ENCODE results near the gene GALNT2. TPM values are rescaled to one million over a fixed set of nuclear protein-coding genes. Genes with fewer than 3 reads are reported as not detected.
A peak's percentile ranks its signal among the peaks of the same experiment; 100 is the strongest.

The GALNT2 gene
- total and polyA plus RNA-seq, 2 of the 13 experiments (the other 11 are each of a cell fraction or from before 2014, with no cell fraction given), result 39.3 to 39.6 TPM

DNA sequence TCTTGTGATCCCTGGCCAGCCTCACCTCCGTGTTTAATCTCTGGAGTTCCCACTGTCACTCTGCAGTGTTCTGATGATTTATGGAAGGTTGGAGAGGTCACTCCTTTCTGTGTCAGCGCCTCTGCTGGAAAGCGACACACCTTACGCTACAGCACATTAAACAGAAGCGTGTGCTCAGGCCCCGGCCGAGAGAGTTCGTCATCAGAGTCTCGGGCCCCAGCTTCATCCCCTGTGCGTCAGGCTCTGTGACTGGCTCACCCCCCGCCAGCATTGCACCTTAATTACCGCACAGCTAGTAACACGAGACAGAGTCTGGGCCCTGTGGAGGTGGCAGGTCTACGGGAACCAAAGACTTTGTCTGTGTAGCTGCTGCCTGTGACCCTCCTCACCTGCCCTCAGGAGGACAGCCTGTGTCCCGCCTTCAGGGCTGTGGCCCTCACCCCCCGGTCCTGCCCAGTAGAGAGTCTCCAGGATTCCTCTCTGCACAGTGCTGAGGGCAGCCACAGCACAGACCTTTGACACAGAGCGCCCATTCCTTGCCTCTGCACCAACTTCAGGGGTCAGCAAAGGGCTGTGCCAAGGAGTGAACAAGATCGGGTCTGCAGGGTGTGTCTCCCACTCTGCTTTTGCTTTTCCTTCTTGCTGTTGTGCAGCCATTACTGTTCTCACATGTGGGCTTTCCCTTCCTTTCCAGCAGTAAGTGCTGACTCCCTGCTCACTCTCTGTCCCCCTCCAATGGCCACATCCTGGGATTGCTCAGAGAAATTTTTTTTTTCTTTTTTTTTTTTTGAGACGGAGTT lies 201.5 kb downstream of the GALNT2 start (continued):
- TF ChIP-seq, protein P1, sequence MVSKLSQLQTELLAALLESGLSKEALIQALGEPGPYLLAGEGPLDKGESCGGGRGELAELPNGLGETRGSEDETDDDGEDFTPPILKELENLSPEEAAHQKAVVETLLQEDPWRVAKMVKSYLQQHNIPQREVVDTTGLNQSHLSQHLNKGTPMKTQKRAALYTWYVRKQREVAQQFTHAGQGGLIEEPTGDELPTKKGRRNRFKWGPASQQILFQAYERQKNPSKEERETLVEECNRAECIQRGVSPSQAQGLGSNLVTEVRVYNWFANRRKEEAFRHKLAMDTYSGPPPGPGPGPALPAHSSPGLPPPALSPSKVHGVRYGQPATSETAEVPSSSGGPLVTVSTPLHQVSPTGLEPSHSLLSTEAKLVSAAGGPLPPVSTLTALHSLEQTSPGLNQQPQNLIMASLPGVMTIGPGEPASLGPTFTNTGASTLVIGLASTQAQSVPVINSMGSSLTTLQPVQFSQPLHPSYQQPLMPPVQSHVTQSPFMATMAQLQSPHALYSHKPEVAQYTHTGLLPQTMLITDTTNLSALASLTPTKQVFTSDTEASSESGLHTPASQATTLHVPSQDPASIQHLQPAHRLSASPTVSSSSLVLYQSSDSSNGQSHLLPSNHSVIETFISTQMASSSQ (IDR thresholded peaks at IDR 0.05; ENCODE audit: low read depth), result no peak
- TF ChIP-seq, protein P1 (CRISPR knock-in tag; IDR thresholded peaks at IDR 0.05; ENCODE audit: borderline replicate concordance), result no peak
- no peak for TF ChIP-seq ZNF720 (CRISPR knock-in tag; IDR thresholded peaks at IDR 0.05)
- peak; percentile 81 for TF ChIP-seq STAG1 (CRISPR knock-in tag; IDR thresholded peaks at IDR 0.05)
- TF ChIP-seq SMC3 (IDR thresholded peaks at IDR 0.05; ENCODE audit: low read length), result peak; percentile 80
- TF ChIP-seq, protein P2, sequence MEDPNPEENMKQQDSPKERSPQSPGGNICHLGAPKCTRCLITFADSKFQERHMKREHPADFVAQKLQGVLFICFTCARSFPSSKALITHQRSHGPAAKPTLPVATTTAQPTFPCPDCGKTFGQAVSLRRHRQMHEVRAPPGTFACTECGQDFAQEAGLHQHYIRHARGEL (CRISPR knock-in tag; IDR thresholded peaks at IDR 0.05), result peak; percentile 97; the same call in 1 of the 2 replicates
- TF ChIP-seq RFXAP (CRISPR knock-in tag; IDR thresholded peaks at IDR 0.05; ENCODE audit: borderline replicate concordance), result no peak
- TF ChIP-seq, protein P3, sequence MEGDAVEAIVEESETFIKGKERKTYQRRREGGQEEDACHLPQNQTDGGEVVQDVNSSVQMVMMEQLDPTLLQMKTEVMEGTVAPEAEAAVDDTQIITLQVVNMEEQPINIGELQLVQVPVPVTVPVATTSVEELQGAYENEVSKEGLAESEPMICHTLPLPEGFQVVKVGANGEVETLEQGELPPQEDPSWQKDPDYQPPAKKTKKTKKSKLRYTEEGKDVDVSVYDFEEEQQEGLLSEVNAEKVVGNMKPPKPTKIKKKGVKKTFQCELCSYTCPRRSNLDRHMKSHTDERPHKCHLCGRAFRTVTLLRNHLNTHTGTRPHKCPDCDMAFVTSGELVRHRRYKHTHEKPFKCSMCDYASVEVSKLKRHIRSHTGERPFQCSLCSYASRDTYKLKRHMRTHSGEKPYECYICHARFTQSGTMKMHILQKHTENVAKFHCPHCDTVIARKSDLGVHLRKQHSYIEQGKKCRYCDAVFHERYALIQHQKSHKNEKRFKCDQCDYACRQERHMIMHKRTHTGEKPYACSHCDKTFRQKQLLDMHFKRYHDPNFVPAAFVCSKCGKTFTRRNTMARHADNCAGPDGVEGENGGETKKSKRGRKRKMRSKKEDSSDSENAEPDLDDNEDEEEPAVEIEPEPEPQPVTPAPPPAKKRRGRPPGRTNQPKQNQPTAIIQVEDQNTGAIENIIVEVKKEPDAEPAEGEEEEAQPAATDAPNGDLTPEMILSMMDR (CRISPR knock-in tag; IDR thresholded peaks at IDR 0.05), result peak; percentile 59
- TF ChIP-seq, protein P4, sequence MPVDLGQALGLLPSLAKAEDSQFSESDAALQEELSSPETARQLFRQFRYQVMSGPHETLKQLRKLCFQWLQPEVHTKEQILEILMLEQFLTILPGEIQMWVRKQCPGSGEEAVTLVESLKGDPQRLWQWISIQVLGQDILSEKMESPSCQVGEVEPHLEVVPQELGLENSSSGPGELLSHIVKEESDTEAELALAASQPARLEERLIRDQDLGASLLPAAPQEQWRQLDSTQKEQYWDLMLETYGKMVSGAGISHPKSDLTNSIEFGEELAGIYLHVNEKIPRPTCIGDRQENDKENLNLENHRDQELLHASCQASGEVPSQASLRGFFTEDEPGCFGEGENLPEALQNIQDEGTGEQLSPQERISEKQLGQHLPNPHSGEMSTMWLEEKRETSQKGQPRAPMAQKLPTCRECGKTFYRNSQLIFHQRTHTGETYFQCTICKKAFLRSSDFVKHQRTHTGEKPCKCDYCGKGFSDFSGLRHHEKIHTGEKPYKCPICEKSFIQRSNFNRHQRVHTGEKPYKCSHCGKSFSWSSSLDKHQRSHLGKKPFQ (CRISPR knock-in tag; IDR thresholded peaks at IDR 0.05; ENCODE audit: insufficient replicate concordance), result no peak
- no peak for TF ChIP-seq ZNF441 (CRISPR knock-in tag; IDR thresholded peaks at IDR 0.05; ENCODE audit: borderline replicate concordance)
- TF ChIP-seq TRIM24 (CRISPR knock-in tag; IDR thresholded peaks at IDR 0.05), result no peak
- 0 out of 2 replicates have a peak, but pooled peaks have one; percentile 13 for TF ChIP-seq RXRA (CRISPR knock-in tag; IDR thresholded peaks at IDR 0.05)
- no peak for TF ChIP-seq PHF8 (CRISPR knock-in tag; IDR thresholded peaks at IDR 0.05)
- no peak for TF ChIP-seq ZNF790 (CRISPR knock-in tag; IDR thresholded peaks at IDR 0.05; ENCODE audit: borderline replicate concordance)
- no peak for TF ChIP-seq ZNF552 (CRISPR knock-in tag; IDR thresholded peaks at IDR 0.05; ENCODE audit: borderline replicate concordance)
- TF ChIP-seq, protein P5, sequence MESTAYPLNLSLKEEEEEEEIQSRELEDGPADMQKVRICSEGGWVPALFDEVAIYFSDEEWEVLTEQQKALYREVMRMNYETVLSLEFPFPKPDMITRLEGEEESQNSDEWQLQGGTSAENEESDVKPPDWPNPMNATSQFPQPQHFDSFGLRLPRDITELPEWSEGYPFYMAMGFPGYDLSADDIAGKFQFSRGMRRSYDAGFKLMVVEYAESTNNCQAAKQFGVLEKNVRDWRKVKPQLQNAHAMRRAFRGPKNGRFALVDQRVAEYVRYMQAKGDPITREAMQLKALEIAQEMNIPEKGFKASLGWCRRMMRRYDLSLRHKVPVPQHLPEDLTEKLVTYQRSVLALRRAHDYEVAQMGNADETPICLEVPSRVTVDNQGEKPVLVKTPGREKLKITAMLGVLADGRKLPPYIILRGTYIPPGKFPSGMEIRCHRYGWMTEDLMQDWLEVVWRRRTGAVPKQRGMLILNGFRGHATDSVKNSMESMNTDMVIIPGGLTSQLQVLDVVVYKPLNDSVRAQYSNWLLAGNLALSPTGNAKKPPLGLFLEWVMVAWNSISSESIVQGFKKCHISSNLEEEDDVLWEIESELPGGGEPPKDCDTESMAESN (CRISPR knock-in tag; conservative IDR thresholded peaks at IDR 0.05), result no peak
- no peak for TF ChIP-seq ZNF660 (CRISPR knock-in tag; IDR thresholded peaks at IDR 0.05; ENCODE audit: borderline replicate concordance, low read depth)
- no peak for TF ChIP-seq ZNF3 (CRISPR knock-in tag; IDR thresholded peaks at IDR 0.05)

All from HepG2 (cell line).